Activated effector memory CD4-positive, alpha-beta T cell treated with anti-CD3 and anti-CD28 coated beads, Interleukin-2, amount 50 U/mL, for 16 hours (primary cell): ENCODE data around the gene EHBP1.

Experiments used
- DNase-seq: peaks from one replicate; pipeline ENCODE4 v3.0.0-alpha.2; 2020

Gene EHBP1

GRCh38 chr2:62895632-62896009, 190.1 kb downstream of the EHBP1 start:
- no peak for DNase-seq

DNA sequence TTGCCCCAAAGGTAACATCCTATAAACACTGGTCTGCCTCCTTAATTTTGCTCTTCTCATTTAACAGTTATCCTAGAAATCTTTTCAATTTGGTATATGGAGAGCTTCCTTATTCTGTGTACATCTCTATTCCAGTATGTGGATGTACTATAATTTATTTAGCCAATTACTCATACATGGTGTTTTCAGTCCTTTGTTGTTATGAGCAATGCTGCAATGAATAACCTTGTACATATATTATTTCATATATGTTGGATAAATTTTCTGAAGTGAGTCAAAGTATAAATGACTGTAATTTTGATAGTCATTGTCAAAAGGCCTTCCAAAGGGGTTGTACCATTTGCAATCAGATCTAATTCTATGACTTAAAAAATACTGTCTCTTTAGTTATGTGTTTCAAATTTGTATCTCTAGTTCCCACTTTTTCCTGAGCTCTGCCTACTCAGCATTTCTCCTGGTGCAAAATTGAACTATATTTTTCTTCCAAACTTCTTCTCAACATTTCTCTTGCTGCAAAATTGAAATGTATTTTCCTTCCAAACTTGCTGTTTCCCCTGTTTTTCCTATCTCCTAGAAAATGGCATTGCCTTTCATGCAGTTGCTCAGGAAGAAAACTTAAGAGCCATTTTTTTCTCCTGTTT, 191.8 kb downstream of the EHBP1 start:
- DNase-seq: no peak

DNA sequence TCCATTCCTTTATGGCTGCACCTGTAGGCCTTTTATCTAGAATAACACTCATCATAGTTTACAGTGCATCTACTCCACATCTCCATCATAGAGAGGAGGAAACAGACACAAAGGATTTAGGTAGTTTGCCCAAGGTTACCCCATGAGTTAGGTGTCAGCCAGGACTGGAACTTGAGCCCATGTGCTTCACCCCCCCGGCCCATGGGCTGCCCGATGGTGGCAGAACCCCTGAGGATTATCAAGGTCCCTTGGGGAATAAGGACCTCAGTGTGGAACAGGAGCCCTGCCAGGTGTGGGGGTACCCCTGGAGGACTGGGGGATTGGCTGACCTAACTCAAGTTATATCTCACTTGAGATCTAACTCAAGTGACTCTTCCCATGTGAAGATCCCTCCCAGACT, 198.8 kb downstream of the EHBP1 start:
- no peak for DNase-seq

- DNase-seq: no peak
Observed at GRCh38 chr2:62908145-62908544, 202.6 kb downstream of the EHBP1 start.

- no peak for DNase-seq
Observed at GRCh38 chr2:62913311-62913710, 207.8 kb downstream of the EHBP1 start.

DNA sequence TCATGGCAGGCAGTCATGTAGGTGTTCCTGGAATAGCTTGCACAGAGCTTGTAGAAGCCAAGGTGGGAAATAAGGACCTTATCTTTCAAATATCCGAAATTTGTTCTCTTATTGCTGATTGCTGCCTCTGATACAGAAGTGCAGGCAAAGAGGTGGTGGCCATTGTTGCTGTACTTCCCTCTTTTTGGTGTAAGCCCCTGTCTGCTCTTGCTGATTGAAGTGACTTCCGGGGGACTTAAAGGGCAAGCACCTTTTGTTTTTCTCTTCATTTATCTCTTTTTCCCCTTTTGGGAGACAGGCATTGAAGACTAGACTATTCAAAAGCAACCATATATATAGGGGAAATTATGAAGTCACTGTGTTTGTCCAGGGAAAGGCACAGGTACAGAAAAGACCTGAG, 213.5 kb downstream of the EHBP1 start:
- DNase-seq: no peak

DNA sequence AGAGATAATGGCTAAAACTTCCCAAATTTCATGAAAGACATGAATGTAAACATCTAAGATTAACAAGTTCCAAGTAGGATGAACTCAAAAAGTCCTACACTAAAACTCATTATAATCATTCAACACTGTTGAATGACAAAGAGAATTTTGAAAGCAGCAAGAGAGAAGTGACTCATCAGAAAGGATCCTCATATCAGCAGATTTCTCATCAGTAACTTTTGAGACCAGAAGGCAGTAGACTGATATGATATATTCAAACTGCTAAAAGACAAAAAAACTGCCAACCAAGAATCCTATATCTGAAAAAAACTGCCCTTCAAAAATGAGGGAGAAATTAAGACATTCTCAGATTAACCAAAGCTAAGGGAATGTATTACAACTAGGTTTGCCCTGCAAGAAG, 214.6 kb downstream of the EHBP1 start:
- no peak for DNase-seq

- DNase-seq: no peak
Observed at GRCh38 chr2:62923242-62923641, 217.7 kb downstream of the EHBP1 start.

- no peak for DNase-seq
Observed at GRCh38 chr2:62923881-62924280, 218.4 kb downstream of the EHBP1 start.

GRCh38 chr2:62928015-62928414, 222.5 kb downstream of the EHBP1 start:
- DNase-seq: no peak

DNA sequence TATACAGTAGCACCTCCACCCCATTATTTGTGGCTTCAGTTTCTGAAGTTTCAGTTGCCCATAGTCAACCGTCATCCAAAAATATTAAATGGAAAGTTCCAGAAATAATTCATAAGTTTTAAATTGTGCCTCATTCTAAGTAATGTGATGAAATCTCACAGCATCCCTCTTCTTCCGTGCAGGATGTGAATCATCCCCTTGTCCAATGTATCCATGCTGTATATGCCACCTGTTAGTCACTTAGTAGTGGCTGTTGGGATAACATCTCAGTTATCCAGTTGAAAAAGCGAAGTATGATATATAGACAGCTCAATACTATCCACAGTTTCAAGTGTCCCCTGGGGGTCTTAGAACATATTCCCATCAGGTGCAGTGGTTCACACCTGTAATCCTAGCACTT, 226.0 kb downstream of the EHBP1 start:
- DNase-seq: no peak

DNA sequence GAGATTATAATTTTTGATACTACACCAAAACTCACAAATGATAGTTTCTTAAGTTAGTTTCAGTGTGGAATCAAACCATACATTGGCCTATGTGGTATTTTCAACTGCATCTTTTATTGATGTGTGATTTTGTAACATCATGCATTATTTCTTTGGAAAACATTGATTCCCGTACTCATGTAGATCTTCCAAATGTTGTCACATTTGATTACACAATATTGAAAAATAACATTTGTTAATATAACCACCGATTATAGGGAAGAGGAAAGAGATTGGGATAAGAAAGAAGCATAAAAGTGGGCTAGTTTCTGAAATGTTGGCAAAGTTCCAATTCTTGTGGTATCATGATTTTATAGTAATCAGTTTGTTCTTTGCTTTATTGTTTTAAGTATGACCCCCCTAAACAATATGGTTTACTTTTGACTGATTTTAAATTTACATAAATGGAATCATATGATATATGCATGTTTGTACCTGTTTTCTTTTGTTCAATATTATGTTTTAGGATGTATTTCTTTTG, 227.9 kb downstream of the EHBP1 start:
- DNase-seq: no peak

DNA sequence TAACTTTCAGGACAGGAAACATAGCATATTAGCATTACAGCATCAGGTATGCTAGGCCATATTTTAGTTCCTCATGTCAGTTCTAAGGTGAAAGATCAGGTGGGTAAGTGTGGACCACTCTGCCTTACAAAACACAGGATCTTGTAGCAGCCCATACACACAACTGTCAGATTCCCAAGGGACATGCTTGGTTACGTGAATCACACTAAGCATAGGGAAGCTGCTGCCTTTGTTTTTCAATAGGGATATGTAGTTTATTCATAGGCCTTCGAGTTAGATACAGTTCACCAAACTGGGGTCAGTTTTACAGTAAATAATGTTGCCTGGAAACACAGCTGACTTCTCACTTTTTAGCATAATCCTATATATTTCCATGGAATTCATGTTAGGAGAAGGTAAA, 229.0 kb downstream of the EHBP1 start:
- no peak for DNase-seq

DNA sequence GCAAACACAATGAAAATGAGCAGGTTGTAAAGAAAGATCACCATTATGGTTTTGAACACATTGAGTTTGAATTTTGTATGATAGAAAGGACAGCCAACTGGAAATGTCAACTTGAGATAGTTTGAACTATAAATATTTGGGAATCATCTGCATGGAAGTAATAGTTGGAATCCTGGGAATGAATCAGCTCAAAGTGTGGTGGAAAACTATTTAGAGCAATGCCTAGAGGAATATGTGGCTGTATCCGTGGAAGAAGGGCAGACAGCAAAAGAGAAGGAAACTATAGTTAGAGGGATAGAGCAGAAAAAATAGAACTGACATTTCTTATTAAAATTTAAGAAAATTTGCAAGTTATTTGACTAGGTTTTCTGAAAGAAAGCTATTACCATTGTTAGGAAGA, 232.6 kb downstream of the EHBP1 start:
- no peak for DNase-seq

DNA sequence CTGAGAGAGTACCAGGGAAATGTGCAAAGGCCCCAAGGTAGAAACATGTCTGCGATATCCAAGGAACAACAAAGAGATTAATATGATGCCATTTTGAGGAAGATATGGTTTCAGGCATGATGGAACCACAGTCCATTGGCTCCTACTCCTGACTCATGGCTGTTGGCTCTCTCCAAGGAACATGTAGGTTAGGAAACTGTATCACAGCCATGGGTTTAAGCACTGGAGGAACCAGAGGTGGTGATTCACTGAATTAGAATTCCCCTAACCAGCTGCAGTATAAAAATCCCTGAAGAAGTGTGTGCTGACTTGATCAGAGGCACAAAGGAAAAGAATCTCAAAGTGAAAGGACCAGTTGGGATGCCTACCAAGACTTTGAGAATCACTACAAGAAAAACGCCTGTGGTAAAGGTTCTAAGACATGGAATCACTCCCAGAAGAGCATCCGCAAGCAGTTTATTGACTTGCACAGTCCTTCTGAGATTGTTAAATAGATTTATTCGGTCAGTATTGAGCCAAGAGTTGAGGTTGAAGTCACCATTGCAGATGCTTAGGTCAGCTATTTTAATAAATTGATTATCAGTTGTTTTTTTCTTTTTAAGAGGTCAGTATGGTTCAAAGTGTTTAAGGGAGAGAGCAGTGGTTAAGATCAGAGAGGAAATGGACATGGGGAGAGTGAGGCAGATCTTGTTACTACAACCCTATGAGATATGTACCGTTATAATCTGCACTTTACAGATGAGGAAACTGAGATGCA, 234.4 kb downstream of the EHBP1 start:
- DNase-seq: no peak

GRCh38 chr2:62940697-62941096, 235.2 kb downstream of the EHBP1 start:
- no peak for DNase-seq

GRCh38 chr2:62941413-62941812, 235.9 kb downstream of the EHBP1 start:
- DNase-seq: no peak

- DNase-seq: no peak
Observed at GRCh38 chr2:62944362-62944761, 238.8 kb downstream of the EHBP1 start.

DNA sequence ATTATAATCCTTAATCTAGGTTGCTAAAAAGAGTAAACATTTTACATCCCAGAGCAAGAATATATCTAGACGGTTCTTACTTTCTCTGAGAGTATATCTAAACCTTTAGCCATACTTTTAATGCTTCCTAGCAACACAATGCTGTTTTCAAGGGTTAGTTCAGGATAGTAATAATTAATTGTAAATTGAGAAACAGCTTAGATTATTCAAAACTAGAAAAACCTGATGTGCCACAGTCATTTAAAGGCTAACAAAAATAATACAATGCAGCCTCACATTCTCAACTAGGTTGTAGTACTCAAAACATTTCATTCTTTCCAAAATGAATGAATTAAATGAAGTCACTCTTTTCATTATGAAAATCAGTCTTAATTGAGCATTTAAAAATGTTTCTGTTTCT, 241.9 kb downstream of the EHBP1 start:
- DNase-seq: no peak

GRCh38 chr2:62956651-62957050, 251.1 kb downstream of the EHBP1 start:
- no peak for DNase-seq

DNA sequence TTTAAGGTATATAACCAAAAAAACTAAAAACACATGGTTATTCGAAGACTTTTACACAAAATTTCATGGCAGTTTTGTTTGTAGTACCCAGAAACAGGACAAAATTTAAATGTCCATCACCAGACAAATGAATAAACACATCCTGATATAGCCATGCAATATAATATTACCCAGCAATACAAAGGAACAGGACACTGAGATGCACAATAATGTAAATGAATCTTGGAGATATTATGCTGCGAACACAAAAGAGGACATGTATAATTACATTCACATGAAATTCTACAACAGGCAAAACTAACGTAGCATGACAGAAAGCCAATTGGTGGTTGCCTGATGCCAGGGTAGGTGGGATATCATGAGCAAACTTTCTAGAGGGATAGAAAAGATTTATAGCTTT, 252.7 kb downstream of the EHBP1 start:
- DNase-seq: no peak

GRCh38 chr2:62964050-62964449, 258.5 kb downstream of the EHBP1 start:
- DNase-seq: no peak

GRCh38 chr2:62964671-62965070, 259.2 kb downstream of the EHBP1 start:
- DNase-seq: no peak

GRCh38 chr2:62966991-62967390, 261.5 kb downstream of the EHBP1 start:
- DNase-seq: no peak

DNA sequence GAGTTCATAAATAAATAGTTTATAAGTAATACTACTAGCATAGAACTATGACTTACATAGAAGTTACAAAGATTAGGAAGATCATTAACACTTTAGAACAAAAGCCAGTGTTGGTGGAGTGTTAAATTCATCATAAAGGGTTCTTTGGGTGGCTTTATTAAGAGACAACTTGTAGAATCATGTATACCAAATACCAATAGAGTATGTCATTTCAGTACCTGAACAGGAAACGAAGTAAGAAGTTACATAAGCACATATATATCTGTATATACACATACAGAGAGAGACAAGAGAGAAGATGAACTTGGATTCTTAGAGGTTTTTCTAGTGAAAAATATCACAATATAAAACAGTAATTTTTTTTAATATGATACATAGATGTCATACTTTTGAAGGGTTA, 262.7 kb downstream of the EHBP1 start:
- no peak for DNase-seq
